GM19240 (cell line): Measurements from ENCODE around the gene NOM1.
A peak's percentile ranks its signal among the peaks of the same experiment; 100 is the strongest.

Experiments
- DNase-seq: peaks from one replicate; pipeline ENCODE4 v3.0.0; 2011; ENCODE audit warnings: low spot score; ENCODE audit not compliant: insufficient read length

Gene NOM1

GRCh38 chr7:157004521-157005455 lies 55.3 kb downstream of the NOM1 start:
- no peak for DNase-seq

- no peak for DNase-seq
These were observed 56.1 kb downstream of the NOM1 start for GRCh38 chr7:157005456-157006204.

DNA sequence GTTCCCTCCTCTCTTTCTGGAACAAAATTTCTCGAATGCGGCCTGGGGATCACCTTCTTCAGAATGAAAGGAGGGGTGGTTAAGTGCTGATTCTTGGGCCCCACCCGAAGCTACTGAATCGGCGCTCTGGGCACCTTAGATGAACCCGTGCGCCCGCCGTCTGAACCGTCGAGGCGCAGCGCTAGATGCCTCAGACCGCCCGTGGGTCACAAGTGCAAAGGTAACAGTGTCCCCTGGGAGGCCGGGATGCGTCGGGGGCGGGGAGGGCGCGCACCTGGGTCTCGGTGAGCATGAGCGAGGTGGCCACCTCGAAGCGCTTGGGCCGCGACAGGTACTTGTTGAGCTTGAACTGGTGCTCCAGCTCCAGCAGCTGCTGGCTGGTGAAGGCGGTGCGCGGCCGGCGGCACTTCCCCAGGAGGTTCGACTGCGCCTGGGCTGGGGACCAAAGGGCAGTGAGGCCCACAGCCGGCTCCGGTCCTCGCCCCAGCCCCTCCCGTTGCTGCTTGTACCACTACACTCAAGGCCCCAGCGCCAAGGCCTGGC lies 56.8 kb downstream of the NOM1 start:
- DNase-seq: no peak

DNA sequence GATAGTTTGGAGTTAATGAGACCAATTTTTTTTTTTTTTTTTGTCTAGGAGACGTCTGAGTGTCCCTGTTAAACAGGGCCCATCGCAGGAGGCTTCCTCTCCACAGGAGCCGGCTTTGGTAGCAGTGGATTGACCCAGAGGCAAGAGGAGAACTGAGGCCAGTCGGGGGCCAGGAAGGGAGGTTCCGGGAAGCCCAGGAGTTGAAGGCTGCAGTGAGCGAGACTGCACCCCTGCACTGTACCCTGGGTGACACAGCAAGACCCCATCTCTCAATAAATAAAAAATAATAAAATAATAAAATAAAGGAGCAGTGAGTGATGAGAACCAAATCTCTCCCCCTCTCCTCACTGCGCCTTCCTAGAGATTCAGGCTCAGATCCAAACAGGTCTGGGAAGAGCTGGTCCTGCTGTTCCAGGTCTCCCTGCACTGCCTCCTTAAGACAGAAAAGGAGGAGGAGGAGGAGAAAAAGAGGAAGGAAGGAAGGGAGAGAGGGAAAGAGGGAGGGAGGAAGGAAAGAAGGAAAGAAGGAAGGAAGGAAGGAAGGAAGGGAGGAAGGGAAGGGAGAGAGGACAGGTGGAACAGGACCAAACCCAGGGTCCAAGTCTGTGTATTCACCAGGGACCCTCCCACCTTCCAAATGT lies 57.4 kb downstream of the NOM1 start:
- no peak for DNase-seq

- no peak for DNase-seq
These were observed 58.1 kb downstream of the NOM1 start for GRCh38 chr7:157007470-157008066.

- no peak for DNase-seq
These were observed 59.0 kb downstream of the NOM1 start for GRCh38 chr7:157008206-157009169.

GRCh38 chr7:157009170-157009777 lies 59.8 kb downstream of the NOM1 start:
- no peak for DNase-seq

DNA sequence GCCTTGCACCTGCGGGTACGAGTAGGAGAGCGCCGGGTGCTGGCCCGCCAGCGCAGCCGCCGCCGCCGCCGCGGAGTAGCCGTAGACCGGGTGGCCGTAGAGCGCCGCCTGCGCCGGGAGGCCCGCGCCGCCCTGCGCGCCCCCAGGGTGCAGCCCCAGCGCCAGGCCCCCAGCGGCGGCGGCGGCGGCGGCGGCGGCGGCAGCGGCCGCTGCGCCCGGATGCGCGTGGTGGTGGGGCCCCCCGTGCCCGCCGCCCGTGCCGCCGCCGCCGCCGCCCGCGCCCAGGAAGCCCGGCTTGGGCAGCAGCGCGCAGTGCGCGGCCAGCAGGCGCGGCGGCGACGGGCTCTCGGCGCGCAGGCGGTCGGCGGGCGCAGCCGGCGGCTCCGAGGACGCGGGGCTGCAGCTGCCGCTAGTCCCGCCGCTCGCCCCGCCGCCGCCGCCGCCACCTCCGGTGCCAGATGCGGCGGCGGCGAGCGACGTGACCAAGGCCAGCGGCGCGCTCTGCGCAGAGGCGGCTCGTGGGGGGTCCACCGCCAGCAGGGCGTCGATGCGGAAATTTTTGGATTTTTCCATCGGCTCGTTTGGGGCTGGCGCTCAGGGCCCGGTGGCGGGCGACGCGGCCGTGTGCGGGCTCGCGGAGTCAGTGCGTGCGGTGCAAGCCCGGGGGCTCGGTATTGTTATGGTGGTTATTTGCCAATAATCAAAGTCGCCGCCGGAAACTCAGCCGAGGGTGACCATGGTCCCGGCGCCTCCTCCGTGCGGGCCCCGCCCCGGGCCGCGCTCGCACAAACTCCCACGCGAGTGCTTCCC lies 60.5 kb downstream of the NOM1 start:
- no peak for DNase-seq

DNA sequence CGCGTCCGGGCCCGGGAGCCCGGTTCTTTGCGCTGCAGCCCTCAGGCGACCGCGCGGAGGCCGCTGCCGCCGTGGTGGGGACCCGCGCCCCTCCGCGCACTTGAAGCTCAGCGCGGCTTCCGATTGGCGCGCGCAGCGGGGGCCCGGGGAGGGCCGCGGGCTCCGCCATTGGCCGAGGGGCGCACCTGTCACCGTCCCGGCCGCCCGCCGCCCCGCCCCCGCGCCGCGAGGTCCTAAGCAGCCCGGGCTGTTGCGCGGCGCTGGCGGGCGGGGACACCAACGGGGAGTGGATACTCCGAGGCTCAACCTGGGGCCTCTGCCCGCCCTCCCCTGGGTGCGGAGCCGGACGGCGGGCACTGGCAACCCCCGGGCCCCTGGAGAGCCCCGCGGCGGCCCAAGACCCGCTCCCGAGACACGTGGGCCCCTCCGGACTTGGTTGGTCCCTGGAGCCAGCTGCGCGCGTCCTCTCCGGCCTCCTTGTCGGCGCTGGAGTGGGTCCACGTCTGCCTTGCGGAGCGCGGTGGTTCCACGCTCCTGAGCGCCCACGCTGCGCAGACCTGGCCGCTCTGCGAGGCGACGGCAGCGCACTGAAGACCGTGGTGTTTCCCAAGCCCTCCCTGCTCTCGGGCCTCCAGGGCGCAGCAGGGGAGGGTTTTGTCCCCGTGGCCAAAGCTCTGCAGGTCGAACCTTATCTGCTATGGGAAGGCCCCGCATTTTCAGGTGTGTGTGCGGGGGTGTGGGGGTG lies 61.2 kb downstream of the NOM1 start, which contains the start of gene MNX1:
Gene MNX1, minus strand, starts transcription at position 76 of the 745 bp plus-strand sequence. CDS start 313 bp downstream, outside the sequence.
- DNase-seq: peak; percentile 94

GRCh38 chr7:157011333-157012112 lies 62.0 kb downstream of the NOM1 start:
- no peak for DNase-seq

- no peak for DNase-seq
These were observed 62.6 kb downstream of the NOM1 start for GRCh38 chr7:157012113-157012547.

GRCh38 chr7:157013101-157013500 lies 63.6 kb downstream of the NOM1 start:
- no peak for DNase-seq

DNA sequence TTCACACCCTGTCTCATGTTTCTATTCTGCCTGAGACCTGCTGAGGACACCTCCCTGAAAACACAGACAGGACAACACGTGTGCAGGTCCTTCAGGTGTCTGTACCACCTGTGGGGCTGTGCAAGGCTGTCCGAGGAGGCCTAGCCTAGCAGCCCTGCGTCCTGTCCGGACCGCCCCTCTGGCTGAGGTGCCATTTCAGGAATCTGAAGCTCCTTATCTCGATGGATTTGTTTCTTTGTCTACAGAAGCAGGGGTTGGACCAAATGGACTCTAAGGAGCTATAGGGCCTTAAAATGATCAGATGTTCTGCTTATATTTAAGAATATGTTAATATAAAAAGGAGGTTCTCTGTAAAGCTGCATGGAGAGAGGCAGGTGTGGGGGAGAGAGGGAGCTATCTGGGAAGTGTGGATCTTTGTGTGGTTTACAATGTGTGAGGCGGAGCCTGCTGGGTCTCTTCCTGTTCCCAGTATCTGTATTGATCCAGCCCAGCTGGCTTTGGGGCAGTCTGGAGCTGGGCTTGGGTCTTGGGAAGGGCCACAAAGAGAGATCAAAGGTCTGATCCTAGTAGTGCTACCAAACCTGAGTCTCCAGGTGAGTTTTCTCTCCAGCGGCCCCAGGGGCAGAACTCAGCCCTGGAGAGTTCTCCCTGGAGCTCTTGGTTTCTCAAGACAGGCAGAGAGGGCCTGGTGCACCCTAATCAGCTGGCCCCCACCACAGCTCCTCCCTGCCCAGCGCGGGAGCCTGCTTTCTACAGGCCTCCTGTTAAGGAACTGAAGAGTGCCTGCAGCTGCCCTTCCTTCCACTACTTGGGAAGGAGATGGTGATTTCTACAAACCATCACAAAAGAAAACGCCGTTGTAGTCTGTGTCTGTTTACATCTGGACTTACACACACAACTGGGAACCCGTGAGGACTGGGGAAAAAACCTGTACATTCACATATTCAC lies 64.4 kb downstream of the NOM1 start:
- no peak for DNase-seq

GRCh38 chr7:157014635-157015555 lies 65.4 kb downstream of the NOM1 start:
- no peak for DNase-seq

GRCh38 chr7:157016024-157016351 lies 66.5 kb downstream of the NOM1 start:
- no peak for DNase-seq
